Measurements from ENCODE around the gene TFAM. TPM values are rescaled to one million over a fixed set of nuclear protein-coding genes. Genes with fewer than 3 reads are reported as not detected.

Gene TFAM
- total RNA-seq, 1 donor from 2014 or later: 31.8 TPM

DNA sequence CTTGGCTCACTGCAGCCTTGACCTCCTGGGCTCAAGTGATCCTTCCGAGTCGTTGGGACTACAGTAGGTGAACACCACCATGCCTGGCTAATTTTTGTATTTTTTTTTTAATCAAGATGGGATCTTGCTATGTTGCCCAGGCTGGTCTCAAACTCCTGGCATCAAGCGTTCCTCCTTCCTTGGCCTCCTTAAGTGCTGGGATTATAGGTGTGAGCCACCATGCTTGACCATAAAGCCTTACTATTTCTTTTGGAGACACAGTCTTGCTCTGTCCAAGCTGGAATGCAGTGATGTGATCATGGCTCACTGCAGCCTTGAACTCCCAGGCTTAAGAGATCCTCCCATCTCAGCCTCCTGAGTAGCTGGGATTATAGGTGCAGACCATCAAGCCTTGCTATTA, 12.6 kb downstream of the TFAM start:
- Mint-ChIP-seq H3K27ac (ENCODE audit: unreplicated experiment) (no peak overlapping the region), H3K4me3 (ENCODE audit: unreplicated experiment) (no peak overlapping the region), H3K9me3 (ENCODE audit: unreplicated experiment) (no peaks in the 10 kb centered on the region), H3K4me1 (ENCODE audit: low read depth, unreplicated experiment) (no peaks in the 10 kb centered on the region), H3K27me3 (ENCODE audit: unreplicated experiment) (peaks cover 4% of the 10 kb centered on the region), H3K36me3 (ENCODE audit: unreplicated experiment) (no peaks in the 10 kb centered on the region)
- no peak for DNase-seq
- TF ChIP-seq, protein P1, sequence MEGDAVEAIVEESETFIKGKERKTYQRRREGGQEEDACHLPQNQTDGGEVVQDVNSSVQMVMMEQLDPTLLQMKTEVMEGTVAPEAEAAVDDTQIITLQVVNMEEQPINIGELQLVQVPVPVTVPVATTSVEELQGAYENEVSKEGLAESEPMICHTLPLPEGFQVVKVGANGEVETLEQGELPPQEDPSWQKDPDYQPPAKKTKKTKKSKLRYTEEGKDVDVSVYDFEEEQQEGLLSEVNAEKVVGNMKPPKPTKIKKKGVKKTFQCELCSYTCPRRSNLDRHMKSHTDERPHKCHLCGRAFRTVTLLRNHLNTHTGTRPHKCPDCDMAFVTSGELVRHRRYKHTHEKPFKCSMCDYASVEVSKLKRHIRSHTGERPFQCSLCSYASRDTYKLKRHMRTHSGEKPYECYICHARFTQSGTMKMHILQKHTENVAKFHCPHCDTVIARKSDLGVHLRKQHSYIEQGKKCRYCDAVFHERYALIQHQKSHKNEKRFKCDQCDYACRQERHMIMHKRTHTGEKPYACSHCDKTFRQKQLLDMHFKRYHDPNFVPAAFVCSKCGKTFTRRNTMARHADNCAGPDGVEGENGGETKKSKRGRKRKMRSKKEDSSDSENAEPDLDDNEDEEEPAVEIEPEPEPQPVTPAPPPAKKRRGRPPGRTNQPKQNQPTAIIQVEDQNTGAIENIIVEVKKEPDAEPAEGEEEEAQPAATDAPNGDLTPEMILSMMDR (IDR thresholded peaks at IDR 0.05; ENCODE audit: partially characterized antibody, unreplicated experiment): no peak

DNA sequence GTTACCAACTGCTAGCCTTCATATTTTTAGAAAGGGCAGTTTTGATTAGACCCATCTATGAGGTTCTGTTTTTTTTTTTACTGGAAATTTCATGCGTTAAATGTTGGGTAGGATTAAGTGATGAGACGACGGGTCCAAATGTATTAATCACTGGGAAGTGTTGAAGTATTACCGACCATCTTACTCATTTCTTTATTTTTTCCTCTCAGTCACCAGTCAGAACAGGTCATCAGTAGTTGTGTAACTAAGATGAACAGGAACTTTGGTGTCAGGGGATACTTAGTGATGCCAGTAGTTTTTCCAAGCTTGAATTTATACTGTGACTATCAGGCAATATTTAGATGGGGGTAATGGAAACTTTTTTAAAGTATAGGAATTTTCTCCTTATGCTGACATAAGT, 14.2 kb downstream of the TFAM start:
- no peak overlapping the region for H3K4me3 Mint-ChIP-seq (ENCODE audit: unreplicated experiment)

DNA sequence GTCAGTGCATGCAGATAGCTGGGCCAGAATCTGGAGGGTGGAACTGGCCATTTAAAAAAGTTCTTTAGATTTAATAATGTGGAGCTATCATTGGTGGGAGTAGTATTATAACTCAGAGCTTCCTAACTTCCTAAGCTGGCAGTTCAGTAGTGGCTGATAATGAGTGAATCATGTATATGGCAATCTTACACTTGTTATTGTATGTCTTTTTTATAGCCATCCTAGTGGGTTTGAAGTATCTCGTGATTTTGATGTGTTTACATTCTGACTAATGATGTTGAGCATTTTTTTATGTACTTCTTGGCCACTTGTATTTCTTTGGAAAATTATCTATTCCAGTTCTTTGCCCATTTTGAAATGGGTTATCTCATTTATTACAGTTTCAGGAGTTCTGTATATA, 15.4 kb downstream of the TFAM start:
- no peaks in the 10 kb centered on the region for H3K4me1 Mint-ChIP-seq (ENCODE audit: low read depth, unreplicated experiment)
- H3K27ac Mint-ChIP-seq (ENCODE audit: unreplicated experiment): no peak overlapping the region
- H3K9me3 Mint-ChIP-seq (ENCODE audit: unreplicated experiment): no peaks in the 10 kb centered on the region
- no peak overlapping the region for H3K4me3 Mint-ChIP-seq (ENCODE audit: unreplicated experiment)
- no peaks in the 10 kb centered on the region for H3K36me3 Mint-ChIP-seq (ENCODE audit: unreplicated experiment)
- H3K27me3 Mint-ChIP-seq (ENCODE audit: unreplicated experiment): peaks cover 4% of the 10 kb centered on the region
- no peak for DNase-seq
- TF ChIP-seq, protein P1 (IDR thresholded peaks at IDR 0.05; ENCODE audit: partially characterized antibody, unreplicated experiment): no peak

More for the DNA sequence above, 14.2 kb downstream of the TFAM start:
- Mint-ChIP-seq H3K36me3 (ENCODE audit: unreplicated experiment) (no peaks in the 10 kb centered on the region), H3K27ac (ENCODE audit: unreplicated experiment) (no peak overlapping the region), H3K9me3 (ENCODE audit: unreplicated experiment) (no peaks in the 10 kb centered on the region), H3K27me3 (ENCODE audit: unreplicated experiment) (peaks cover 4% of the 10 kb centered on the region), H3K4me1 (ENCODE audit: low read depth, unreplicated experiment) (no peaks in the 10 kb centered on the region)
- TF ChIP-seq, protein P1 (IDR thresholded peaks at IDR 0.05; ENCODE audit: partially characterized antibody, unreplicated experiment): no peak
- DNase-seq: no peak

DNA sequence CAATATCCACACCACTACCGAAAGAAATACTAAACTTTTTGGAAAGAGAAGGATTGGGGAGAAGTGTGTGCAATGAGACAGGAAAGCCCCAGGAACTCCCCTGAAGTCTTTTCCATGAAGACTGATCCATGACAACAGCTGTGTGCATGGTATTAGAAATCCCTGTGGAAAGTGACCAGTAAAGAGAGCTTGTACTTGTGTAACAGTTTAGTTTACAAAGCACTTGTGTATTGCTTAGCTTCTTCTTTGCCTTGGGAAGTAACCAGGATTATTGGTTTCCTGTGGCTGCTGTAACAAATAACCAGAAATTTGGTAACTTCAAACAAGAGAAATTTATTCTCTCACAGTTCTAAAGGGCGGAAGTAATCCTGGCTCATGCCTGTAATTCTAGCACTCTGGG, 18.8 kb downstream of the TFAM start:
- no peak overlapping the region for H3K27ac Mint-ChIP-seq (ENCODE audit: unreplicated experiment)
- no peak for DNase-seq
- H3K27me3 Mint-ChIP-seq (ENCODE audit: unreplicated experiment): no peaks in the 10 kb centered on the region
- H3K9me3 Mint-ChIP-seq (ENCODE audit: unreplicated experiment): no peaks in the 10 kb centered on the region
- no peak overlapping the region for H3K4me3 Mint-ChIP-seq (ENCODE audit: unreplicated experiment)
- TF ChIP-seq, protein P1 (IDR thresholded peaks at IDR 0.05; ENCODE audit: partially characterized antibody, unreplicated experiment): no peak
- no peaks in the 10 kb centered on the region for H3K36me3 Mint-ChIP-seq (ENCODE audit: unreplicated experiment)
- H3K4me1 Mint-ChIP-seq (ENCODE audit: low read depth, unreplicated experiment): no peaks in the 10 kb centered on the region

DNA sequence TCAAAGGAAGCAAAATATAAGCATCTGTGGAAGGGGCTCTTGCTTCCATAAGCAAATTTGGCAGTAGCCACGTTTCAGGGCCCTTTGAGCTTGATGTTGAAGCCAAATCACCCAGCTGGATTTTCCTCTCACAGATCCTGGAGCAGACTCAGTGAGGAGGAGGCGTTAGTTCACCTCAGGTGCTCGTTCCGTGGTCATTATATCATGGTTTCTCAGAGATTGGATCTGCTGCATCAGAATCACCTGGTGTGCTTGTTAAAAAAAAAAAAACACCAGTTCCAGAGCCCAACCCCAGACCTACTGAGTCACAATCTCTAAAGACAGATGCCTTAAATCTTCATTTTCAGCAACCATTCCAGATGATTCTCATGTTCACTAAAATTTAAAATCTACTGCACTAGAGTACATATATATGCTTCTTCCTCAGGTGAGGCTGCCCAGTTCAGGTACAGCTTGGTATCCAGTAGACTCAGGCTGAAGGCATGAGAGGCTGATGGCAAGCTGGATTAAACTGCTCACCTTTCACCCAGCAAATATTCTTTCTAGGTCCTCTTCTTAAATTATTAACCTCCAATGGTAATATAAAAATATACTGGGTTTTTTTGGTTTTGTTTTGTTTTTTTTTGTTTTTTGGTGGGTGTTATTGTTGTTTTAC, 24.9 kb downstream of the TFAM start:
- Mint-ChIP-seq H3K36me3 (ENCODE audit: unreplicated experiment) (no peaks in the 10 kb centered on the region), H3K4me3 (ENCODE audit: unreplicated experiment) (no peak overlapping the region), H3K27me3 (ENCODE audit: unreplicated experiment) (no peaks in the 10 kb centered on the region), H3K9me3 (ENCODE audit: unreplicated experiment) (no peaks in the 10 kb centered on the region), H3K27ac (ENCODE audit: unreplicated experiment) (no peak overlapping the region), H3K4me1 (ENCODE audit: low read depth, unreplicated experiment) (no peaks in the 10 kb centered on the region)
- no peak for DNase-seq
- TF ChIP-seq, protein P1 (IDR thresholded peaks at IDR 0.05; ENCODE audit: partially characterized antibody, unreplicated experiment): no peak

Data from glutamatergic neuron (in vitro differentiated cells).